HL-60 (cell line): ENCODE data around the gene ETV6.

ENCODE experiments used
- DNase-seq, 2 experiments: peaks; one replicate each; pipeline ENCODE4 v3.0.0-alpha.2; 2010 to 2020; ENCODE audit warnings: low read depth in 1 of 2, low spot score in 1 of 2
- H3K27ac ChIP-seq: fragments of 250-450 bp; sonication (Bioruptor Pico); replicated peaks from 2 replicates; pipeline ENCODE4 v1.5.1; 2020; ENCODE audit warnings: mild to moderate bottlenecking, moderate library complexity
- H3K27me3 ChIP-seq: fragments of 250-450 bp; sonication (Bioruptor Pico); 2 replicates; pipeline ENCODE4 v1.5.1; 2021; ENCODE audit warnings: mild to moderate bottlenecking, moderate library complexity; ENCODE audit not compliant: insufficient read depth, poor library complexity, severe bottlenecking
- H3K4me3 ChIP-seq: replicated peaks from 2 replicates; pipeline ENCODE4 v1.5.1; 2011; ENCODE audit warnings: mild to moderate bottlenecking, control low read depth, low read length; ENCODE audit not compliant: insufficient read depth
- CTCF ChIP-seq: IDR thresholded peaks from one replicate; pipeline ENCODE4 v1.5.1; 2011; ENCODE audit warnings: low read length, control low read depth, inconsistent platforms; ENCODE audit not compliant: insufficient read depth
- GABPA ChIP-seq: IDR thresholded peaks from 2 replicates; pipeline ENCODE4 v1.6.1; 2012; ENCODE audit warnings: low read depth
- POLR2AphosphoS5 ChIP-seq: IDR thresholded peaks from 2 replicates; pipeline ENCODE4 v1.6.1; 2012; ENCODE audit warnings: low read depth
- REST ChIP-seq: IDR thresholded peaks from 2 replicates; pipeline ENCODE4 v1.6.1; 2012; ENCODE audit warnings: low read depth; ENCODE audit not compliant: insufficient replicate concordance
- SPI1 ChIP-seq: IDR thresholded peaks from 2 replicates; pipeline ENCODE4 v1.6.1; 2012; ENCODE audit warnings: low read depth, mild to moderate bottlenecking, borderline replicate concordance

Gene ETV6

GRCh38 chr12:11686120-11686519, 36.6 kb downstream of the ETV6 start:
- no peak for DNase-seq

GRCh38 chr12:11687528-11687927, 38.1 kb downstream of the ETV6 start:
- no peak overlapping the region for H3K4me3 ChIP-seq
- no peak for DNase-seq
- TF ChIP-seq CTCF (no peak), GABPA (no peak), REST (no peak), SPI1 (no peak), POLR2AphosphoS5 (no peak)
- no peak overlapping the region for H3K27ac ChIP-seq
- no peaks in the 10 kb centered on the region for H3K27me3 ChIP-seq

More at GRCh38 chr12:11686120-11686519, 36.6 kb downstream of the ETV6 start:
- Histone ChIP-seq H3K27me3 (no peaks in the 10 kb centered on the region), H3K4me3 (no peak overlapping the region), H3K27ac (no peak overlapping the region)
- TF ChIP-seq REST (no peak), SPI1 (0 out of 2 replicates have a peak, but pooled peaks have one; percentile 19)

- no peaks in the 10 kb centered on the region for H3K27me3 ChIP-seq
- DNase-seq, result no peak
- no peak overlapping the region for H3K4me3 ChIP-seq
- TF ChIP-seq REST (no peak), POLR2AphosphoS5 (peak; percentile 25; the same call in 1 of the 2 replicates)
- no peak overlapping the region for H3K27ac ChIP-seq
Observed at GRCh38 chr12:11688379-11688778, 38.9 kb downstream of the ETV6 start.

- Histone ChIP-seq H3K4me3 (no peak overlapping the region), H3K27ac (no peak overlapping the region), H3K27me3 (no peaks in the 10 kb centered on the region)
- no peak for DNase-seq
- TF ChIP-seq POLR2AphosphoS5, result no peak
- no peak for TF ChIP-seq SPI1
- no peak for TF ChIP-seq REST
- no peak for TF ChIP-seq CTCF
- no peak for TF ChIP-seq GABPA
Observed at GRCh38 chr12:11688831-11689230, 39.4 kb downstream of the ETV6 start.
